SKM-1 treated with dmso at 0.1 percent for 144 hours (cell line): ENCODE data around the gene DFFA.
"Not testable (repeated sequence)": the region's sequence is repeated elsewhere in the genome, so short reads cannot be mapped to it uniquely, and the experiment has no call there.

ENCODE experiments used
- DNase-seq: peaks from one replicate; lab custom pipeline; 2025; ENCODE audit not compliant: unreplicated experiment; lab: John Stamatoyannopoulos, UW

DFFA gene

GRCh38 chr1:10467078-10467477 is 5.3 kb downstream of the DFFA start:
- DNase-seq = no peak

- DNase-seq = no peak
Observed at GRCh38 chr1:10459184-10459583, 13.1 kb downstream of the DFFA start.

GRCh38 chr1:10457875-10458274 is 14.5 kb downstream of the DFFA start:
- DNase-seq = no peak

GRCh38 chr1:10457462-10457861 is 14.9 kb downstream of the DFFA start:
- DNase-seq = not testable (repeated sequence)

- DNase-seq = no peak
Observed at GRCh38 chr1:10456661-10457060, 15.7 kb downstream of the DFFA start.

GRCh38 chr1:10456048-10456447 is 16.3 kb downstream of the DFFA start:
- DNase-seq = no peak

- DNase-seq = no peak
Observed at GRCh38 chr1:10451287-10451686, 21.0 kb downstream of the DFFA start.

- DNase-seq = no peak
Observed at GRCh38 chr1:10450836-10451235, 21.5 kb downstream of the DFFA start.

- no peak for DNase-seq
Observed at GRCh38 chr1:10450156-10450814, 22.0 kb downstream of the DFFA start.

- DNase-seq = no peak
Observed at GRCh38 chr1:10449751-10450150, 22.6 kb downstream of the DFFA start, which contains the start of gene CORT. CORT (plus strand) TSS chr1:10450031; CDS start chr1:10450224, 193 bp downstream.

GRCh38 chr1:10446790-10447422 is 25.4 kb downstream of the DFFA start:
- DNase-seq = no peak

- no peak for DNase-seq
Observed at GRCh38 chr1:10444795-10445397, 27.4 kb downstream of the DFFA start.

GRCh38 chr1:10444248-10444647 is 28.1 kb downstream of the DFFA start:
- DNase-seq = no peak

GRCh38 chr1:10440794-10441193 is 31.5 kb downstream of the DFFA start:
- DNase-seq = no peak

GRCh38 chr1:10440305-10440704 is 32.0 kb downstream of the DFFA start:
- DNase-seq = no peak

- no peak for DNase-seq
Observed at GRCh38 chr1:10438677-10439163, 33.6 kb downstream of the DFFA start.

- DNase-seq = no peak
Observed at GRCh38 chr1:10437052-10437451, 35.3 kb downstream of the DFFA start.

- no peak for DNase-seq
Observed at GRCh38 chr1:10434590-10434989, 37.7 kb downstream of the DFFA start.

GRCh38 chr1:10433790-10434189 is 38.5 kb downstream of the DFFA start:
- no peak for DNase-seq

GRCh38 chr1:10432910-10433700 is 39.2 kb downstream of the DFFA start:
- no peak for DNase-seq

GRCh38 chr1:10431070-10431730 is 41.1 kb downstream of the DFFA start:
- DNase-seq = no peak
